GM11168 (cell line): ENCODE results near the gene NINJ1.
"Not testable (repeated sequence)": the region's sequence is repeated elsewhere in the genome, so short reads cannot be mapped to it uniquely, and the experiment has no call there.

ENCODE experiments used
- in situ Hi-C: fragments of 300-500 bp; cut with MboI; formaldehyde crosslinking; loops from one replicate; pipeline ENCODE4 v1.12.0; 2022; ENCODE audit warnings: low sequenced_read_pairs; ENCODE audit not compliant: unreplicated experiment

NINJ1 gene

GRCh38 chr9:93121316-93122241, 12.5 kb downstream of the NINJ1 start:
- in situ Hi-C loops, result no loop called here

GRCh38 chr9:93120846-93121315, 13.2 kb downstream of the NINJ1 start:
- in situ Hi-C loops, result no loop called here

GRCh38 chr9:93119953-93120845, 13.9 kb downstream of the NINJ1 start:
- in situ Hi-C loops, result no loop called here

GRCh38 chr9:93119703-93119952, 14.4 kb downstream of the NINJ1 start:
- in situ Hi-C loops, result no loop called here

- in situ Hi-C loops, result no loop called here
These were observed 15.0 kb downstream of the NINJ1 start for GRCh38 chr9:93118863-93119702.

GRCh38 chr9:93117924-93118862, 15.9 kb downstream of the NINJ1 start:
- in situ Hi-C loops, result no loop called here

- in situ Hi-C loops, result not testable (repeated sequence)
These were observed 16.5 kb downstream of the NINJ1 start for GRCh38 chr9:93117521-93117920.

- in situ Hi-C loops, result no loop called here
These were observed 17.7 kb downstream of the NINJ1 start for GRCh38 chr9:93116072-93116961.

GRCh38 chr9:93115486-93116071, 18.5 kb downstream of the NINJ1 start:
- in situ Hi-C loops, result no loop called here

- in situ Hi-C loops, result no loop called here
These were observed 19.1 kb downstream of the NINJ1 start for GRCh38 chr9:93114984-93115335.

GRCh38 chr9:93114169-93114983, 19.7 kb downstream of the NINJ1 start:
- in situ Hi-C loops, result no loop called here

GRCh38 chr9:93112864-93113389, 21.1 kb downstream of the NINJ1 start:
- in situ Hi-C loops, result no loop called here

- in situ Hi-C loops, result no loop called here
These were observed 21.8 kb downstream of the NINJ1 start for GRCh38 chr9:93112116-93112863.

- in situ Hi-C loops, result no loop called here
These were observed 22.5 kb downstream of the NINJ1 start for GRCh38 chr9:93111371-93112115.

- in situ Hi-C loops, result no loop called here
These were observed 23.1 kb downstream of the NINJ1 start for GRCh38 chr9:93111001-93111370.
